Ecto neural progenitor cell (in vitro differentiated cells): Measurements from ENCODE around the gene VSTM2L.

Experiments used
- DNase-seq: peaks from one replicate; pipeline ENCODE4 v3.0.0-alpha.2; 2018; ENCODE audit warnings: low spot score

VSTM2L gene

GRCh38 chr20:37919389-37920040, 16.6 kb downstream of the VSTM2L start:
- no peak for DNase-seq

- DNase-seq, result no peak
Measured at GRCh38 chr20:37920270-37920669, 17.3 kb downstream of the VSTM2L start.

GRCh38 chr20:37920679-37921322, 17.9 kb downstream of the VSTM2L start:
- no peak for DNase-seq

GRCh38 chr20:37921341-37921929, 18.5 kb downstream of the VSTM2L start:
- no peak for DNase-seq

- DNase-seq, result no peak
Measured at GRCh38 chr20:37922016-37922415, 19.1 kb downstream of the VSTM2L start.

GRCh38 chr20:37925265-37926165, 22.6 kb downstream of the VSTM2L start:
- no peak for DNase-seq

GRCh38 chr20:37926612-37927011, 23.7 kb downstream of the VSTM2L start:
- no peak for DNase-seq

GRCh38 chr20:37927410-37928095, 24.6 kb downstream of the VSTM2L start:
- no peak for DNase-seq

GRCh38 chr20:37928996-37929682, 26.2 kb downstream of the VSTM2L start:
- no peak for DNase-seq

GRCh38 chr20:37929683-37930014, 26.7 kb downstream of the VSTM2L start:
- no peak for DNase-seq

- DNase-seq, result no peak
Measured at GRCh38 chr20:37931153-37931922, 28.4 kb downstream of the VSTM2L start.

- no peak for DNase-seq
Measured at GRCh38 chr20:37932074-37932473, 29.1 kb downstream of the VSTM2L start.

- no peak for DNase-seq
Measured at GRCh38 chr20:37932919-37933318, 30.0 kb downstream of the VSTM2L start.

- DNase-seq, result no peak
Measured at GRCh38 chr20:37933786-37934633, 31.1 kb downstream of the VSTM2L start.

GRCh38 chr20:37934634-37935375, 31.9 kb downstream of the VSTM2L start:
- no peak for DNase-seq

- DNase-seq, result no peak
Measured at GRCh38 chr20:37935435-37935834, 32.5 kb downstream of the VSTM2L start.

GRCh38 chr20:37936041-37936440, 33.1 kb downstream of the VSTM2L start:
- DNase-seq, result no peak

- no peak for DNase-seq
Measured at GRCh38 chr20:37936451-37936850, 33.5 kb downstream of the VSTM2L start.

GRCh38 chr20:37937686-37938085, 34.8 kb downstream of the VSTM2L start:
- DNase-seq, result no peak
